Fibroblast of lung (primary cell): ENCODE results near the gene SORL1. TPM values are rescaled to one million over a fixed set of nuclear protein-coding genes. Genes with fewer than 3 reads are reported as not detected.

Source experiments
- DNase-seq, 2 donors: peaks; one replicate each; pipeline versions ENCODE4 v3.0.0 to v3.0.0-alpha.2; 2010; ENCODE audit warnings: low read depth in 2 of 2
- H2AFZ ChIP-seq: 2 replicates; pipeline ENCODE4 v1.5.1; 2012; ENCODE audit warnings: low read length, control low read depth, inconsistent platforms
- H3K27ac ChIP-seq: 2 replicates; pipeline ENCODE4 v1.5.1; 2011; ENCODE audit warnings: low read length, control low read depth; ENCODE audit not compliant: insufficient read depth
- H3K27me3 ChIP-seq: 2 replicates; pipeline ENCODE4 v1.5.1; 2011; ENCODE audit warnings: mild to moderate bottlenecking, low read length; ENCODE audit not compliant: control insufficient read depth, insufficient read depth
- H3K36me3 ChIP-seq: 2 replicates; pipeline ENCODE4 v1.5.1; 2011; ENCODE audit warnings: low read length; ENCODE audit not compliant: control insufficient read depth, insufficient read depth
- H3K4me1 ChIP-seq: 2 replicates; pipeline ENCODE4 v1.5.1; 2011; ENCODE audit warnings: low read length; ENCODE audit not compliant: control insufficient read depth, insufficient read depth; ENCODE audit errors: extremely low read depth
- H3K4me2 ChIP-seq: 2 replicates; pipeline ENCODE4 v1.5.1; 2011; ENCODE audit warnings: low read length, control low read depth; ENCODE audit not compliant: insufficient read depth; ENCODE audit errors: extremely low read depth
- H3K4me3 ChIP-seq, 4 experiments: fragments of 200-600 bp in 1 of 4; sonication (generic) in 1 of 4; replicated peaks in 1 of 4; 2 replicates each; pipeline ENCODE4 v1.5.1; 2011 to 2016; ENCODE audit warnings: low read length in 4 of 4, low read depth in 3 of 4, mild to moderate bottlenecking in 3 of 4, control low read depth in 2 of 4, inconsistent platforms in 1 of 4, mixed read lengths in 1 of 4; ENCODE audit not compliant: insufficient read depth in 1 of 4; ENCODE audit errors: control extremely low read depth in 1 of 4
- H3K79me2 ChIP-seq: 2 replicates; pipeline ENCODE4 v1.5.1; 2012; ENCODE audit warnings: mild to moderate bottlenecking, low read length, inconsistent platforms; ENCODE audit not compliant: control insufficient read depth, insufficient read depth
- H3K9ac ChIP-seq: 2 replicates; pipeline ENCODE4 v1.5.1; 2011; ENCODE audit warnings: mild to moderate bottlenecking, low read length, control low read depth; ENCODE audit not compliant: insufficient read depth
- H3K9me3 ChIP-seq: 2 replicates; pipeline ENCODE4 v1.5.1; 2012; ENCODE audit warnings: low read depth, low read length; ENCODE audit not compliant: control insufficient read depth, insufficient read depth
- H4K20me1 ChIP-seq: 2 replicates; pipeline ENCODE4 v1.5.1; 2011; ENCODE audit warnings: low read length; ENCODE audit not compliant: control insufficient read depth, insufficient read depth; ENCODE audit errors: extremely low read depth
- CTCF ChIP-seq, 2 donors: IDR thresholded peaks in 1 of 2; conservative IDR thresholded peaks in 1 of 2; 1 replicate in 1 of 2; 2 replicates in 1 of 2; pipeline ENCODE4 v1.5.1; 2011 to 2012; ENCODE audit warnings: low read length in 2 of 2, control low read depth in 1 of 2, inconsistent platforms in 1 of 2, low read depth in 1 of 2, mild to moderate bottlenecking in 1 of 2
- EZH2 ChIP-seq: IDR thresholded peaks from 2 replicates; pipeline ENCODE4 v1.5.1; 2012; ENCODE audit warnings: low read length, control low read depth, mild to moderate bottlenecking; ENCODE audit errors: missing control alignments
- polyA plus RNA-seq, 2 donors: library from polyadenylated mRNA; depleted of rRNA in 1 of 2; stranded (reverse) in 1 of 2; unstranded in 1 of 2; fragments of >200 nt; gene quantifications; 2 replicates each; pipeline ENCODE4 v1.2.1, GENCODE V29; 2011 to 2012; ENCODE audit warnings: missing spikeins in 1 of 2
- total RNA-seq: library from RNA; depleted of rRNA; stranded (reverse); fragments of >200 nt; gene quantifications from 2 replicates; pipeline ENCODE4 v1.2.1, GENCODE V29; 2014

Gene SORL1
- total and polyA plus RNA-seq, 2 donors (not counting 1 experiment from before 2014, with no cell fraction given): 0.58 to 10.9 TPM

GRCh38 chr11:121419836-121420235 lies 32.3 kb upstream of the SORL1 start:
- Histone ChIP-seq H3K9ac (no peak overlapping the region), H3K27ac (no peak overlapping the region), H4K20me1 (no peaks in the 10 kb centered on the region), H3K79me2 (no peaks in the 10 kb centered on the region), H2AFZ (no peak overlapping the region), H3K9me3 (no peaks in the 10 kb centered on the region), H3K36me3 (no peaks in the 10 kb centered on the region), H3K4me3 (no peak overlapping the region), H3K27me3 (peaks cover 4% of the 10 kb centered on the region), H3K4me1 (no peaks in the 10 kb centered on the region), H3K4me2 (no peak overlapping the region)
- DNase-seq: no peak
- TF ChIP-seq EZH2 (no peak), CTCF (conservative IDR thresholded peaks at IDR 0.05 in 1 of 2, IDR thresholded peaks at IDR 0.05 in 1 of 2; ENCODE audit: low read depth in 1 of 2, low read length in 2 of 2) (no peak)

- no peak for TF ChIP-seq EZH2
- TF ChIP-seq CTCF (conservative IDR thresholded peaks at IDR 0.05 in 1 of 2, IDR thresholded peaks at IDR 0.05 in 1 of 2; ENCODE audit: low read depth in 1 of 2, low read length in 2 of 2): no peak
- no peak overlapping the region for H2AFZ ChIP-seq
Measured at GRCh38 chr11:121420398-121420797, 31.7 kb upstream of the SORL1 start.

GRCh38 chr11:121421149-121421901 lies 30.8 kb upstream of the SORL1 start:
- no peaks in the 10 kb centered on the region for H3K9me3 ChIP-seq
- H3K9ac ChIP-seq: no peak overlapping the region
- no peak overlapping the region for H2AFZ ChIP-seq
- no peaks in the 10 kb centered on the region for H4K20me1 ChIP-seq
- TF ChIP-seq EZH2: no peak
- DNase-seq: peak in 1 of 2 donors; percentile 25
- H3K79me2 ChIP-seq: no peaks in the 10 kb centered on the region
- no peak overlapping the region for H3K4me2 ChIP-seq
- H3K36me3 ChIP-seq: no peaks in the 10 kb centered on the region
- no peaks in the 10 kb centered on the region for H3K4me1 ChIP-seq
- H3K4me3 ChIP-seq: no peak overlapping the region
- no peak overlapping the region for H3K27ac ChIP-seq
- H3K27me3 ChIP-seq: peaks cover 4% of the 10 kb centered on the region

More at GRCh38 chr11:121420398-121420797, 31.7 kb upstream of the SORL1 start:
- Histone ChIP-seq H3K4me1 (no peaks in the 10 kb centered on the region), H3K4me2 (no peak overlapping the region), H3K4me3 (no peak overlapping the region), H3K9me3 (no peaks in the 10 kb centered on the region), H3K27me3 (peaks cover 4% of the 10 kb centered on the region), H4K20me1 (no peaks in the 10 kb centered on the region), H3K27ac (no peak overlapping the region), H3K36me3 (no peaks in the 10 kb centered on the region), H3K9ac (no peak overlapping the region), H3K79me2 (no peaks in the 10 kb centered on the region)
- no peak for DNase-seq
